ENCODE measurements around the gene GARNL3. TPM values are rescaled to one million over a fixed set of nuclear protein-coding genes. Genes with fewer than 3 reads are reported as not detected.

The GARNL3 gene
- total RNA-seq, 4 donors from 2014 or later, result 28.4 to 59.7 (median 39.1) TPM

- Histone ChIP-seq H3K9me3 (no peaks in the 10 kb centered on the region), H3K4me1 (peaks cover 0 to 7% (median 3%) of the 10 kb centered on the region in 4 donors), H3K27me3 (no peaks in the 10 kb centered on the region), H3K36me3 (peaks cover 0 to 2% (median 0%) of the 10 kb centered on the region in 3 donors), H3K27ac (no peak overlapping the region), H3K4me3 (no peak overlapping the region)
- TF ChIP-seq EP300 (IDR thresholded peaks at IDR 0.05), result no peak
- TF ChIP-seq POLR2A (IDR thresholded peaks at IDR 0.05), result no peak
- no peak for TF ChIP-seq CTCF (IDR thresholded peaks at IDR 0.05)
- whole genome bisulfite sequencing, 2 donors, result 50 to 53% methylated on average over 5 of the region's 5 CpGs
- DNase-seq (ENCODE audit: low spot score in 2 of 2), result no peak
Measured at GRCh38 chr9:127249877-127250276, 14.7 kb upstream of the GARNL3 start.

GRCh38 chr9:127250896-127251391 is 13.6 kb upstream of the GARNL3 start:
- no peak overlapping the region for H3K27ac ChIP-seq
- TF ChIP-seq POLR2A (IDR thresholded peaks at IDR 0.05) (no peak), EP300 (IDR thresholded peaks at IDR 0.05) (no peak), CTCF (IDR thresholded peaks at IDR 0.05) (no peak)
- H3K27me3 ChIP-seq, result no peaks in the 10 kb centered on the region
- H3K36me3 ChIP-seq, result peaks cover 0 to 10% (median 0%) of the 10 kb centered on the region in 3 donors
- peaks cover 0 to under 1% (median 0%) of the 10 kb centered on the region in 4 donors for H3K4me1 ChIP-seq
- H3K9me3 ChIP-seq, result no peaks in the 10 kb centered on the region
- WGBS, 2 donors, result 73 to 86% methylated on average over 3 of the region's 3 CpGs
- H3K4me3 ChIP-seq, result no peak overlapping the region
- DNase-seq (ENCODE audit: low spot score in 2 of 2), result no peak

GRCh38 chr9:127252410-127253318 is 11.9 kb upstream of the GARNL3 start:
- Histone ChIP-seq H3K4me1 (no peaks in the 10 kb centered on the region), H3K4me3 (no peak overlapping the region), H3K36me3 (peaks cover 0 to 14% (median 0%) of the 10 kb centered on the region in 3 donors), H3K27me3 (no peaks in the 10 kb centered on the region), H3K27ac (no peak overlapping the region), H3K9me3 (no peaks in the 10 kb centered on the region)
- 75 to 77% methylated on average over 4 of the region's 4 CpGs for WGBS, 2 donors
- no peak for DNase-seq (ENCODE audit: low spot score in 2 of 2)
- TF ChIP-seq POLR2A (IDR thresholded peaks at IDR 0.05) (no peak), CTCF (IDR thresholded peaks at IDR 0.05) (no peak), EP300 (IDR thresholded peaks at IDR 0.05) (no peak)

- no peak overlapping the region for H3K27ac ChIP-seq
- WGBS, 2 donors, result 66 to 75% methylated on average over 2 of the region's 2 CpGs
- no peak for TF ChIP-seq EP300 (IDR thresholded peaks at IDR 0.05)
- TF ChIP-seq POLR2A (IDR thresholded peaks at IDR 0.05), result no peak
- no peak for TF ChIP-seq CTCF (IDR thresholded peaks at IDR 0.05)
- H3K36me3 ChIP-seq, result peaks cover 0 to 14% (median 0%) of the 10 kb centered on the region in 3 donors
- no peaks in the 10 kb centered on the region for H3K9me3 ChIP-seq
- no peak for DNase-seq (ENCODE audit: low spot score in 2 of 2)
- H3K4me1 ChIP-seq, result no peaks in the 10 kb centered on the region
- H3K4me3 ChIP-seq, result no peak overlapping the region
- H3K27me3 ChIP-seq, result no peaks in the 10 kb centered on the region
Measured at GRCh38 chr9:127253446-127253845, 11.1 kb upstream of the GARNL3 start.

- H3K27me3 ChIP-seq, result no peaks in the 10 kb centered on the region
- TF ChIP-seq CTCF (IDR thresholded peaks at IDR 0.05) (no peak), EP300 (IDR thresholded peaks at IDR 0.05) (no peak), POLR2A (IDR thresholded peaks at IDR 0.05) (no peak)
Measured at GRCh38 chr9:127255692-127256091, 8.9 kb upstream of the GARNL3 start.

More at GRCh38 chr9:127255692-127256091, 8.9 kb upstream of the GARNL3 start:
- no peaks in the 10 kb centered on the region for H3K9me3 ChIP-seq
- DNase-seq (ENCODE audit: low spot score in 2 of 2), result no peak
- H3K4me1 ChIP-seq, result no peaks in the 10 kb centered on the region
- peaks cover 0 to 14% (median 0%) of the 10 kb centered on the region in 3 donors for H3K36me3 ChIP-seq
- H3K4me3 ChIP-seq, result no peak overlapping the region
- H3K27ac ChIP-seq, result no peak overlapping the region
